AG09319 (cell line): ENCODE data around the gene IL1RL2.

Experiments used
- DNase-seq: peaks from one replicate; pipeline ENCODE4 v3.0.0-alpha.2; 2010; ENCODE audit warnings: low read depth; ENCODE audit errors: extremely low read depth
- TF ChIP-seq, protein P1 (sequence below): IDR thresholded peaks from 2 replicates; pipeline ENCODE4 v1.5.1; 2011; ENCODE audit warnings: low read depth, mild to moderate bottlenecking, inconsistent platforms, low read length, moderate library complexity

IL1RL2 gene

DNA sequence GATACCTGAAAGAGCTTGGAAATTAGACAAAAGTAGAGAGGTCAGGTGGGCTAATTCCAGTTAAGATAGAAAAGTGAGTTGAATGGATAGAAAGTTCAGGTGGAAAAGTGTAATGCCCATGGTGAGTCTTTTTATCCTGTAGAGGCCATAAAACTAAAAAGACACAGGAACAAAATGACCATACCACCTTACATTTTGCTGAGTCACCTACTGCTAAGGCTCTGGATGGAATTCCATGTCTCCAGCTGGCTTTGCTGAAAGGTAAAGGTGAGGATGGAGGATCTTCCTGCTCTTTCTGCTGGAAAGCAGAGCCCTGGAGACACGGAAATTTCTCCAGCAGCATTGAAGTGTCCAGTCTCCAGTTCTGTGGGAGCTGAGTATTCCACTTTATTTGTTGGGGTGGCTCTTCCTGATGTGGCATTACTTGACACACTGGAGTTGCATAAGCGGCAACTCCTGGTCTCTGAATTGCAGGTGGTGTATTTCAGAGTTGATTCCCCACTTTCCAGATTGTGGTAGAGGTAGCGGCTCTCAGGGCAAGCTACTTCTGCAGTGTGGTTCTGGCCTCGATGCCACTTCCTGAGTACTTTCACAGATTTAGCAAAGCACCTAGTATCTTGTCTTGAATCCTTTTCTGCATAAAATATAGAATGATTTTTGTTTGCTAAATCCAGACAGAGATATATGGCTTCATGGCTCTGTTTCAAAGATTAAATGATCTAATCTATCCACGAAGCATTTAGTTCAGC lies 10.7 kb downstream of the IL1RL2 start:
- TF ChIP-seq, protein P1, sequence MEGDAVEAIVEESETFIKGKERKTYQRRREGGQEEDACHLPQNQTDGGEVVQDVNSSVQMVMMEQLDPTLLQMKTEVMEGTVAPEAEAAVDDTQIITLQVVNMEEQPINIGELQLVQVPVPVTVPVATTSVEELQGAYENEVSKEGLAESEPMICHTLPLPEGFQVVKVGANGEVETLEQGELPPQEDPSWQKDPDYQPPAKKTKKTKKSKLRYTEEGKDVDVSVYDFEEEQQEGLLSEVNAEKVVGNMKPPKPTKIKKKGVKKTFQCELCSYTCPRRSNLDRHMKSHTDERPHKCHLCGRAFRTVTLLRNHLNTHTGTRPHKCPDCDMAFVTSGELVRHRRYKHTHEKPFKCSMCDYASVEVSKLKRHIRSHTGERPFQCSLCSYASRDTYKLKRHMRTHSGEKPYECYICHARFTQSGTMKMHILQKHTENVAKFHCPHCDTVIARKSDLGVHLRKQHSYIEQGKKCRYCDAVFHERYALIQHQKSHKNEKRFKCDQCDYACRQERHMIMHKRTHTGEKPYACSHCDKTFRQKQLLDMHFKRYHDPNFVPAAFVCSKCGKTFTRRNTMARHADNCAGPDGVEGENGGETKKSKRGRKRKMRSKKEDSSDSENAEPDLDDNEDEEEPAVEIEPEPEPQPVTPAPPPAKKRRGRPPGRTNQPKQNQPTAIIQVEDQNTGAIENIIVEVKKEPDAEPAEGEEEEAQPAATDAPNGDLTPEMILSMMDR: no peak
- DNase-seq: no peak

DNA sequence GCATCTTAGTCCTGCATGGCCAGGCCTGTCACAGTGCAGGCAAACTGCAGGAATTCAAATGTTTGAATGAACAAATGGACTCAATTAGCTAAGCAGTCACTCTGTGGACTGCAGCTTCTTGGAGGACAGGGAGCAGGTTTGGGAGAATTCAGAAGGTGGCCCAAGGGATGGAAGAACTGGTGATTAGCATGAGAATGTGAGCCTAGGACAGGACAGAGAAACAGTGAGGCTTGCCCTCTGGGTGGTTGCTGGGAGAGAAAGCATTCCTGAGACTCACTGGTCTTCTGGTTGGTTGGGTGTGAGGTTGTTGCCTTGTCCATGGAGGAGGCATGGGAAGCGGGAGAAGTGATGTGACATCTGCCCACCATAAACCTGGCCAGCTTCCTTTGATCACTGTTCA lies 13.7 kb downstream of the IL1RL2 start:
- no peak for DNase-seq
- TF ChIP-seq, protein P1: no peak

DNA sequence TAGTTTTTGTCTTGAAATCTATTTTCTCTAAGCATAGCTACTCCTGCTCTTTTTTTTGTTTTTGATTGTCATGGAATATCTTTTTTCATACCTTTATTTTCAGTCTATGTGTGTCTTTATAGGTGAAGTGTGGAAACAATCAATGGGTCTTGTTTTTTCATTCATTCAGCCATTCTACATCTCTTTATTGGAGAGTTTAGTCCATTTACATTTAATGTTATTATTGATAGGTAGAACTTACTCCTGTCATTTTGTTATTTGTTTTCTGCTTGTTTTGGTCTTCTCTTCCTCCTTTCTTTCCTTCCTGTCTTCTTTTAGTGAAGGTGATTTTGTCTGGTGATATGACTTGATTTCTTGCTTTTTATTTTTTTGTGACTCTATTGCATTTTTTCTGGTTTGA lies 17.8 kb downstream of the IL1RL2 start:
- TF ChIP-seq, protein P1: no peak
- no peak for DNase-seq

DNA sequence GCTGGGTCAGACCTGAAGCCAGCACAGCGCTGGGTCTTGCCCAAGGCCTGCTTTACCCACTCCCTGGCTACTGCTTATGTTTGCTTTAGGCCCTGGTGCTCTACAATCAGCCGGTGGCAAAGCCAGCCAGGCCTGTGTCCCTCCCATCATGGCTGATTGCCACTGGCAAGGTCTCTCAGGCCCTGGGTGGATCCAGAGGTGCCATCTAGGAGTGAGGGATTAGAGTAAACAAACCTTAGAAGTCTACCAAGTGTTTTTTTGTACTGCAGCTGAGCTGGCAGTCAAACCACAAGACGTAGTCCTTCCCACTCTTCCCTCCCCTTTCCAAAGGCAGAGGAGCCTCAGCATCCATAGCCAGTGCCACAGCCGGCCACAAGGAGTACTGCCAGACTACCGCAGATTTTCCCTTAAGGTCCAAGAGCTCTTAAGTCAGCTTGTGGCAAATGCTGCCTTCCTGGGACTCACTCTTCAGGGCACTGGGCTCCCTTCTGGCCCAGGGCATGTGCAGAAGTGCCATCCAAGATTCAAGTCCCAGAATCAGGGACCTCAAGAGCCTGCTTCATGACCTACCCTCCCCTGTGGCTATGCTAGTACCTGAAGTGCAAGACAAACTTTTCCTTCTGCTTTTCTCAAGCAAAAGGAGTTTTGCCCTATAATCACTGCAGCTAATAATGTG lies 20.0 kb downstream of the IL1RL2 start:
- DNase-seq: no peak
- TF ChIP-seq, protein P1: no peak

DNA sequence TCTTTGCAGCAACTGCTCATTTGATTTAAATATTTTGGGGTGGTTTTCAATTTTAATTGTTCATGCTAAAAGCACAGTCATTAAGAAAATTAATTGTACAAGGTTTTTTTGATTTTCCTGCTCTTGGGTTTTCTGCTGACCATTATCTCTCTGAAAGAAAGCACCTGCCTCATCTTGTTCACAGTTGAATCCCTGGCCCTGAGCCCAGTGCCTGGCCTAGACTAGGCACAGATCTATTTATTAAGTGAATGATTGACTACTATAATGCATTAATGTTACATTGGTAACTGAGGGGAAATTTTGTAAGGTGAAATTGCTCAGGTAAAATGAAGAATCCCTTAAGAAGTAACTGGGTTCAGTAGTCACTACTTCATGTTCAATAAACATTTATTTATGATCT lies 22.0 kb downstream of the IL1RL2 start:
- TF ChIP-seq, protein P1: no peak
- no peak for DNase-seq

DNA sequence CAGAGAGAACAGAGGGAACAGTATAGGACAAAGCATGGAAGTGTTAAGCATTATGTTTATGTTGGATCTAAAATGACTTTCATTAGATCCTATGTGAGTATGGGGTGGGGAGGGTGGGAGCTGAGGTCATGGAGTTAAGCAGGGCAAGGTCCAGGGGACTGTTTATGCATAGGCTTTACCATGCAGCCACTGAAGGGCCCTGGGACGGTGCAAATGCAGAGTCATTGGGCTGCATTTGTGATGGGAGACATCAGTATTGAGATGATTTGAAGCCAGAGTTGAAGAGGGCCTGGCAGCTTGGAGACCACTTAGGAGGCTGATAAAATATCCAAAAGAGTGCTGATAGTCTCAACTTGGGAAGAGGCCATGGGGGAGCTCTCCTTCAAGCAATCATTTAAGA lies 22.7 kb downstream of the IL1RL2 start:
- TF ChIP-seq, protein P1: no peak
- no peak for DNase-seq

DNA sequence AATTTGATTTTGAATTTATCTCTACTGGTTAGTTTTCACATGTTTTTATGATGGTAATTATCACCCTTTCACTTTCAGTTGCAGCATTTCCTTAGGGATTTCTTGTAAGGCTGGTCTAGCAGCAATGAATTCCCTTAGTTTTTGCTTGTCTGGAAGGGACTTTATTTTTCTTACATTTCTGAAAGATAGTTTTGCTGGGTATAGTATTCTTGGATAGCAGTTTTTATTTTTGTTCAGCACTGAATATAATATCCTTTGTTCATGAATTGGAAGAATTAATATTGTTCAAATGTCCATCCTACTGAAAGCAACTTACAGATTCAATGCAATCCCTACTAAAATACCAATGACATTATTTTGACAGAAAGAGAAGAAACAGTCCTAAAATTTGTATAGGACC lies 30.2 kb downstream of the IL1RL2 start:
- DNase-seq: no peak
- TF ChIP-seq, protein P1: no peak
